Motor neuron (in vitro differentiated cells): Measurements from ENCODE around the gene UGT2A3. TPM values are rescaled to one million over a fixed set of nuclear protein-coding genes. Genes with fewer than 3 reads are reported as not detected.

Experiments
- total RNA-seq, 8 experiments: library from RNA; unstranded; fragments of 300-600 nt; gene quantifications; 2 replicates each; pipeline versions ENCODE4 v1.2.3 to v1.2.4, GENCODE V29; 2022

The UGT2A3 gene
- total RNA-seq, 8 experiments from 2014 or later = 0.09 TPM; not detected in 7

Other genes starting within 250 kb of the UGT2A3 start
- not detected for gene UGT2B10, start 135.8 kb downstream of the UGT2A3 start, total RNA-seq
- gene UGT2B7, start 144.7 kb upstream of the UGT2A3 start, total RNA-seq = under 1 TPM in 1 of 8 experiments, not detected in 7; 0.19 TPM